GM19452 (cell line): ENCODE data around the gene TSGA10IP.
A peak's percentile ranks its signal among the peaks of the same experiment; 100 is the strongest.

Experiments used
- ATAC-seq: cut with Tn5 transposase; IDR thresholded peaks from one replicate; pipeline ENCODE4 v1.9.1; 2021; ENCODE audit not compliant: unreplicated experiment

The TSGA10IP gene

GRCh38 chr11:65945430-65945911 lies at the start of gene TSGA10IP:
TSS of gene TSGA10IP (plus strand) at chr11:65945480. CDS start at chr11:65945676, 196 bp downstream.
- ATAC-seq, result no peak

- ATAC-seq, result no peak
Observed at GRCh38 chr11:65895482-65895981, 49.7 kb upstream of the TSGA10IP start.

- no peak for ATAC-seq
Observed at GRCh38 chr11:65896034-65896999, 49.0 kb upstream of the TSGA10IP start.

- no peak for ATAC-seq
Observed at GRCh38 chr11:65897020-65897471, 48.2 kb upstream of the TSGA10IP start.

GRCh38 chr11:65898656-65899355 lies 46.5 kb upstream of the TSGA10IP start:
- ATAC-seq, result no peak

- ATAC-seq, result no peak
Observed at GRCh38 chr11:65899356-65900124, 45.7 kb upstream of the TSGA10IP start.

GRCh38 chr11:65900125-65900898 lies 45.0 kb upstream of the TSGA10IP start, which contains the start of gene FOSL1:
TSS of gene FOSL1 (minus strand) at chr11:65900388. CDS start at chr11:65900339, 49 bp downstream.
- ATAC-seq, result peak; percentile 76

GRCh38 chr11:65900899-65901180 lies 44.4 kb upstream of the TSGA10IP start:
- no peak for ATAC-seq

- no peak for ATAC-seq
Observed at GRCh38 chr11:65903068-65903481, 42.2 kb upstream of the TSGA10IP start.

GRCh38 chr11:65903715-65904114 lies 41.6 kb upstream of the TSGA10IP start:
- no peak for ATAC-seq

GRCh38 chr11:65906602-65907001 lies 38.7 kb upstream of the TSGA10IP start:
- no peak for ATAC-seq

- no peak for ATAC-seq
Observed at GRCh38 chr11:65907878-65908277, 37.4 kb upstream of the TSGA10IP start.

- no peak for ATAC-seq
Observed at GRCh38 chr11:65911682-65912568, 33.4 kb upstream of the TSGA10IP start.

GRCh38 chr11:65912845-65913244 lies 32.4 kb upstream of the TSGA10IP start:
- no peak for ATAC-seq

GRCh38 chr11:65915101-65915820 lies 30.0 kb upstream of the TSGA10IP start:
- ATAC-seq, result no peak

- no peak for ATAC-seq
Observed at GRCh38 chr11:65915821-65916251, 29.4 kb upstream of the TSGA10IP start.

GRCh38 chr11:65916391-65916790 lies 28.9 kb upstream of the TSGA10IP start:
- no peak for ATAC-seq

- no peak for ATAC-seq
Observed at GRCh38 chr11:65917077-65917433, 28.2 kb upstream of the TSGA10IP start.
